Measurements from ENCODE around the gene EIF5A. TPM values are rescaled to one million over a fixed set of nuclear protein-coding genes. Genes with fewer than 3 reads are reported as not detected.

Gene EIF5A
- total and polyA plus RNA-seq, 9 of the 15 experiments (the other 6 are each of a cell fraction or from before 2014, with no cell fraction given): 22.9 to 1,163 (median 772) TPM

DNA sequence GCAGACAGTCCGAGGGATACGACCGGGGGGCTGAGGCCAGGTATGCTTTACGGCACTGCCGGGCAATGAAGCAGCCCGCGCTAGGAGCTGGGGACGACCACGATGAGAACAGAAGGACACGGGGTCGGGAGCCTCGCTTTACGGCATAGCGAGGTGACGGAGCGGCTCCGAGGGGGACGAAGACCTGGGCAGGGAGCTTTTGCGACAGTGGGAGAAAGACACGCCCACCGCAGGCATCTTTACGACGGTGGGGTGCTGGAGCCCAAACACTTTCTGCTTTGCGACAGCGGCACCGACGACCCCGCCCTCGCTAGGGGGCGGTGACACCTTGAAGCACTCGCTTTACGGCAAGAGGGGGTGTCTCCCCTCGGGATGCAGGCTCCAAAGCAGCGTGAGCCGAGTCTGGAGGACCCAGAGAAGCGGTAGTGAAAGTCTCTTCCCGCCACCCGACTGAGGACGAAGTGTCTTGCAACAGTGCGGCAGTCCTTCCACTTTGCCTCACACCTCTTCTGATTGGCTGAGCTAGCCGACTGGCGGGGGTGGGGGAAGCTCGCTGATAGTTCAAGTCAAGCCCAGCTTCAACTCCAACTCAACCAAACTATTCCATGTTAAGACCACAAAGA, 22.1 kb downstream of the EIF5A start (continued):
- TF ChIP-seq, protein P1, sequence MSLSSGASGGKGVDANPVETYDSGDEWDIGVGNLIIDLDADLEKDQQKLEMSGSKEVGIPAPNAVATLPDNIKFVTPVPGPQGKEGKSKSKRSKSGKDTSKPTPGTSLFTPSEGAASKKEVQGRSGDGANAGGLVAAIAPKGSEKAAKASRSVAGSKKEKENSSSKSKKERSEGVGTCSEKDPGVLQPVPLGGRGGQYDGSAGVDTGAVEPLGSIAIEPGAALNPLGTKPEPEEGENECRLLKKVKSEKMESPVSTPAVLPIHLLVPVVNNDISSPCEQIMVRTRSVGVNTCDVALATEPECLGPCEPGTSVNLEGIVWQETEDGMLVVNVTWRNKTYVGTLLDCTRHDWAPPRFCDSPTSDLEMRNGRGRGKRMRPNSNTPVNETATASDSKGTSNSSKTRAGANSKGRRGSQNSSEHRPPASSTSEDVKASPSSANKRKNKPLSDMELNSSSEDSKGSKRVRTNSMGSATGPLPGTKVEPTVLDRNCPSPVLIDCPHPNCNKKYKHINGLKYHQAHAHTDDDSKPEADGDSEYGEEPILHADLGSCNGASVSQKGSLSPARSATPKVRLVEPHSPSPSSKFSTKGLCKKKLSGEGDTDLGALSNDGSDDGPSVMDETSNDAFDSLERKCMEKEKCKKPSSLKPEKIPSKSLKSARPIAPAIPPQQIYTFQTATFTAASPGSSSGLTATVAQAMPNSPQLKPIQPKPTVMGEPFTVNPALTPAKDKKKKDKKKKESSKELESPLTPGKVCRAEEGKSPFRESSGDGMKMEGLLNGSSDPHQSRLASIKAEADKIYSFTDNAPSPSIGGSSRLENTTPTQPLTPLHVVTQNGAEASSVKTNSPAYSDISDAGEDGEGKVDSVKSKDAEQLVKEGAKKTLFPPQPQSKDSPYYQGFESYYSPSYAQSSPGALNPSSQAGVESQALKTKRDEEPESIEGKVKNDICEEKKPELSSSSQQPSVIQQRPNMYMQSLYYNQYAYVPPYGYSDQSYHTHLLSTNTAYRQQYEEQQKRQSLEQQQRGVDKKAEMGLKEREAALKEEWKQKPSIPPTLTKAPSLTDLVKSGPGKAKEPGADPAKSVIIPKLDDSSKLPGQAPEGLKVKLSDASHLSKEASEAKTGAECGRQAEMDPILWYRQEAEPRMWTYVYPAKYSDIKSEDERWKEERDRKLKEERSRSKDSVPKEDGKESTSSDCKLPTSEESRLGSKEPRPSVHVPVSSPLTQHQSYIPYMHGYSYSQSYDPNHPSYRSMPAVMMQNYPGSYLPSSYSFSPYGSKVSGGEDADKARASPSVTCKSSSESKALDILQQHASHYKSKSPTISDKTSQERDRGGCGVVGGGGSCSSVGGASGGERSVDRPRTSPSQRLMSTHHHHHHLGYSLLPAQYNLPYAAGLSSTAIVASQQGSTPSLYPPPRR (CRISPR knock-in tag; IDR thresholded peaks at IDR 0.05; ENCODE audit: borderline replicate concordance): no peak
- TF ChIP-seq ZC3H4 (CRISPR knock-in tag; IDR thresholded peaks at IDR 0.05; ENCODE audit: borderline replicate concordance): no peak
- TF ChIP-seq ETV6 (IDR thresholded peaks at IDR 0.05; ENCODE audit: borderline replicate concordance in 1 of 2, low read depth in 2 of 2, low read length in 1 of 2): no peak
- no peak for TF ChIP-seq ETV6 (CRISPR knock-in tag; IDR thresholded peaks at IDR 0.05; ENCODE audit: borderline replicate concordance)
- no peak for TF ChIP-seq POLR2AphosphoS2 (IDR thresholded peaks at IDR 0.05; ENCODE audit: low read length)
- no peak for TF ChIP-seq POLR2G (IDR thresholded peaks at IDR 0.05; ENCODE audit: low read depth, low read length)
- no peak for TF ChIP-seq CSDE1 (IDR thresholded peaks at IDR 0.05)
- no peak for TF ChIP-seq POLR2B (IDR thresholded peaks at IDR 0.05; ENCODE audit: low read depth, partially characterized antibody)
- no peak for TF ChIP-seq PCBP1 (IDR thresholded peaks at IDR 0.05; ENCODE audit: low read depth, low read length, poor library complexity, severe bottlenecking)
- no peak for TF ChIP-seq NFE2 (IDR thresholded peaks at IDR 0.05; ENCODE audit: low read depth)
- TF ChIP-seq BRD9 (IDR thresholded peaks at IDR 0.05; ENCODE audit: low read depth, partially characterized antibody): no peak
- TF ChIP-seq NRF1 (conservative IDR thresholded peaks at IDR 0.05 in 1 of 2, IDR thresholded peaks at IDR 0.05 in 1 of 2): peak; percentile 65 to 77
- no peak for TF ChIP-seq RAD51 (IDR thresholded peaks at IDR 0.05; ENCODE audit: borderline replicate concordance, low read depth)
- no peak for TF ChIP-seq BHLHE40 (IDR thresholded peaks at IDR 0.05; ENCODE audit: low read length)
- TF ChIP-seq ZNF444 (CRISPR knock-in tag; IDR thresholded peaks at IDR 0.05): 0 out of 2 replicates have a peak, but pooled peaks have one; percentile 25
- no peak for TF ChIP-seq LEF1 (IDR thresholded peaks at IDR 0.05)
- TF ChIP-seq, protein P2, sequence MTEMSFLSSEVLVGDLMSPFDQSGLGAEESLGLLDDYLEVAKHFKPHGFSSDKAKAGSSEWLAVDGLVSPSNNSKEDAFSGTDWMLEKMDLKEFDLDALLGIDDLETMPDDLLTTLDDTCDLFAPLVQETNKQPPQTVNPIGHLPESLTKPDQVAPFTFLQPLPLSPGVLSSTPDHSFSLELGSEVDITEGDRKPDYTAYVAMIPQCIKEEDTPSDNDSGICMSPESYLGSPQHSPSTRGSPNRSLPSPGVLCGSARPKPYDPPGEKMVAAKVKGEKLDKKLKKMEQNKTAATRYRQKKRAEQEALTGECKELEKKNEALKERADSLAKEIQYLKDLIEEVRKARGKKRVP (CRISPR knock-in tag; IDR thresholded peaks at IDR 0.05): no peak
- TF ChIP-seq, protein P3, sequence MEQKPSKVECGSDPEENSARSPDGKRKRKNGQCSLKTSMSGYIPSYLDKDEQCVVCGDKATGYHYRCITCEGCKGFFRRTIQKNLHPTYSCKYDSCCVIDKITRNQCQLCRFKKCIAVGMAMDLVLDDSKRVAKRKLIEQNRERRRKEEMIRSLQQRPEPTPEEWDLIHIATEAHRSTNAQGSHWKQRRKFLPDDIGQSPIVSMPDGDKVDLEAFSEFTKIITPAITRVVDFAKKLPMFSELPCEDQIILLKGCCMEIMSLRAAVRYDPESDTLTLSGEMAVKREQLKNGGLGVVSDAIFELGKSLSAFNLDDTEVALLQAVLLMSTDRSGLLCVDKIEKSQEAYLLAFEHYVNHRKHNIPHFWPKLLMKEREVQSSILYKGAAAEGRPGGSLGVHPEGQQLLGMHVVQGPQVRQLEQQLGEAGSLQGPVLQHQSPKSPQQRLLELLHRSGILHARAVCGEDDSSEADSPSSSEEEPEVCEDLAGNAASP (IDR thresholded peaks at IDR 0.05): no peak
- peak; percentile 38; the same call in 1 of the 2 replicates for TF ChIP-seq TOE1 (IDR thresholded peaks at IDR 0.05; ENCODE audit: borderline replicate concordance)
- no peak for TF ChIP-seq TOE1 (CRISPR knock-in tag; IDR thresholded peaks at IDR 0.05; ENCODE audit: borderline replicate concordance, low read depth)
